H1 (cell line): ENCODE data around the gene CSRP3. TPM values are rescaled to one million over a fixed set of nuclear protein-coding genes. Genes with fewer than 3 reads are reported as not detected.

ENCODE experiments used
- ZNF274 ChIP-seq: IDR thresholded peaks from 2 replicates; pipeline ENCODE4 v1.7.0; 2012; ENCODE audit warnings: low read length, borderline replicate concordance; ENCODE audit errors: extremely low read depth
- polyA plus RNA-seq, 7 experiments: library from polyadenylated mRNA; depleted of rRNA in 3 of 7; stranded (reverse) in 5 of 7; unstranded in 2 of 7; fragments of >200 nt in 5 of 7; fragments of 200-250 nt in 2 of 7; gene quantifications; 1 replicate in 5 of 7; 2 replicates in 1 of 7; 4 replicates in 1 of 7; pipeline versions ENCODE4 v1.2.1 to v1.2.3, GENCODE V29; 2011 to 2013; ENCODE audit warnings: missing spikeins in 2 of 7, mixed read lengths in 2 of 7
- total RNA-seq: library from RNA; stranded (reverse); fragmentation: NEBNext Ultra II Directional; extraction: Animal tissue kit (Norgen Biotek cat#: 25700); gene quantifications from 2 replicates; pipeline ENCODE4 v1.2.1, GENCODE V29; 2021

Gene CSRP3
- total and polyA plus RNA-seq, 2 of the 8 experiments (the other 6 are each of a cell fraction or from before 2014, with no cell fraction given) = not detected

GRCh38 chr11:19200410-19201201 is 1.2 kb downstream of the CSRP3 start (continued):
- no peak for TF ChIP-seq ZNF274
